GM21786 (cell line): ENCODE data around the gene SLC44A2.

Experiments
- ATAC-seq: cut with Tn5 transposase; IDR thresholded peaks from one replicate; pipeline ENCODE4 v1.9.1; 2021; ENCODE audit not compliant: unreplicated experiment

Gene SLC44A2

GRCh38 chr19:10625003-10625761 lies at the start of gene SLC44A2:
Gene SLC44A2, plus strand, starts transcription at chr19:10625553. Its CDS starts 81 bp downstream, at chr19:10625634.
- ATAC-seq = no peak

GRCh38 chr19:10577951-10578350 lies 47.4 kb upstream of the SLC44A2 start:
- no peak for ATAC-seq

- ATAC-seq = no peak
These were observed 44.2 kb upstream of the SLC44A2 start for GRCh38 chr19:10580979-10581631.

- ATAC-seq = no peak
These were observed 43.3 kb upstream of the SLC44A2 start for GRCh38 chr19:10582091-10582490.

- ATAC-seq = no peak
These were observed 42.1 kb upstream of the SLC44A2 start for GRCh38 chr19:10583036-10583776.

GRCh38 chr19:10586396-10586795 lies 39.0 kb upstream of the SLC44A2 start:
- no peak for ATAC-seq

GRCh38 chr19:10587022-10587838 lies 38.1 kb upstream of the SLC44A2 start, which contains the start of gene AP1M2:
Gene AP1M2, minus strand, starts transcription at chr19:10587312. Its CDS starts 81 bp downstream, at chr19:10587231.
- ATAC-seq = no peak

GRCh38 chr19:10587839-10588150 lies 37.6 kb upstream of the SLC44A2 start:
- ATAC-seq = no peak

- ATAC-seq = no peak
These were observed 32.2 kb upstream of the SLC44A2 start for GRCh38 chr19:10593148-10593547.

GRCh38 chr19:10593820-10594637 lies 31.3 kb upstream of the SLC44A2 start:
- ATAC-seq = peak; percentile 62

- no peak for ATAC-seq
These were observed 25.2 kb upstream of the SLC44A2 start for GRCh38 chr19:10600149-10600548.

GRCh38 chr19:10601999-10602329 lies 23.4 kb upstream of the SLC44A2 start:
- no peak for ATAC-seq

- ATAC-seq = peak; percentile 33
These were observed 22.8 kb upstream of the SLC44A2 start for GRCh38 chr19:10602330-10603083.

GRCh38 chr19:10603084-10603872 lies 22.1 kb upstream of the SLC44A2 start:
- ATAC-seq = no peak

GRCh38 chr19:10603873-10604459 lies 21.4 kb upstream of the SLC44A2 start:
- no peak for ATAC-seq

- no peak for ATAC-seq
These were observed 20.8 kb upstream of the SLC44A2 start for GRCh38 chr19:10604460-10604980.

GRCh38 chr19:10611907-10612306 lies 13.4 kb upstream of the SLC44A2 start:
- ATAC-seq = no peak

GRCh38 chr19:10612499-10613119 lies 12.7 kb upstream of the SLC44A2 start:
- ATAC-seq = no peak
